ENCODE results near the gene RNF223. TPM values are rescaled to one million over a fixed set of nuclear protein-coding genes. Genes with fewer than 3 reads are reported as not detected.
"Not testable (repeated sequence)": the region's sequence is repeated elsewhere in the genome, so short reads cannot be mapped to it uniquely, and the experiment has no call there.

Gene RNF223
- total RNA-seq, 1 donor from 2014 or later = not detected

DNA sequence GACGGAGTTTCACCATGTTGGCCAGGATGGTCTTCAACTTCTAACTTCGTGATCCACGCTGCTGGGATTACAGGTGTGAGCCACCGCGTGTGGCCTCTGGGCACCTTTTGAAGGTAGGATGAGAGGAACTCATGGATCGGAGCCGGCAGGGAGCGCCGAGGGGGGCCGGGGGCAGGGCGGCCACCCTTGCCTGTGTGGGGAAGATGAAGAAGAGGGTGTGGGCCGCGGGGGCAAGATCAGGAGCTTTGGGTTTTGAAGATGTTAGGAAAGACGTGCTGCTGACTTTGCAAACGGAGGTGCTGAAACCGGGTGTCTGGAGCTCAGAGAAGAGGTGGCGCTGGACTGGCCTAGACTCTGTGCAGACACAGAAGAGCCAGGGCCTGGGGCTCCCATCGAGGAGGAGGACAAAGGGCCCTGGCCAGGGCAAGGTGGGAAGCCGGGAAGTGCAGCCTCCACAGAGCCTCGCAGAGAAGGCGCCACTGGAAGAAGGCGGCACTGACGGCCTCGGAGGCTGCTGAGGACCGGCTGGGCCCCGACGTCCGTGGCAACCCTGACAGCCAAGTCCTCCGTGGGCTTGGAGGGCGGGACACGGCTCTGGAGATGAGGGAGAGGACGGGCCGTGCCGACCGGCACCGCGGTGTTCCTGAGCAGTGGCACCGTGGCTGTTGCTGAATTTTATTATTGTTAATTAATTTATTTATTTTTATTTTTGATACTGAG, 13.7 kb downstream of the RNF223 start:
- Mint-ChIP-seq H3K4me1 (ENCODE audit: unreplicated experiment) (peaks cover 2% of the 10 kb centered on the region), H3K27me3 (ENCODE audit: unreplicated experiment) (peaks cover 12% of the 10 kb centered on the region), H3K27ac (ENCODE audit: unreplicated experiment) (no peak overlapping the region), H3K4me3 (ENCODE audit: unreplicated experiment) (no peak overlapping the region), H3K36me3 (ENCODE audit: low read depth, unreplicated experiment) (peaks cover 3% of the 10 kb centered on the region), H3K9me3 (ENCODE audit: unreplicated experiment) (no peaks in the 10 kb centered on the region)
- no peak for DNase-seq (ENCODE audit: low spot score)
- TF ChIP-seq CTCF (IDR thresholded peaks at IDR 0.05; ENCODE audit: unreplicated experiment) = no peak

- Mint-ChIP-seq H3K27me3 (ENCODE audit: unreplicated experiment) (peaks cover 13% of the 10 kb centered on the region), H3K27ac (ENCODE audit: unreplicated experiment) (no peak overlapping the region), H3K9me3 (ENCODE audit: unreplicated experiment) (no peaks in the 10 kb centered on the region), H3K36me3 (ENCODE audit: low read depth, unreplicated experiment) (peaks cover 3% of the 10 kb centered on the region), H3K4me1 (ENCODE audit: unreplicated experiment) (peaks cover 2% of the 10 kb centered on the region), H3K4me3 (ENCODE audit: unreplicated experiment) (no peak overlapping the region)
- TF ChIP-seq CTCF (IDR thresholded peaks at IDR 0.05; ENCODE audit: unreplicated experiment) = peak; percentile 42
- peak; percentile 72 for DNase-seq (ENCODE audit: low spot score)
Observed at GRCh38 chr1:1059494-1060280, 14.4 kb downstream of the RNF223 start.

GRCh38 chr1:1058921-1059493, 15.1 kb downstream of the RNF223 start:
- no peak overlapping the region for H3K4me3 Mint-ChIP-seq (ENCODE audit: unreplicated experiment)
- H3K27ac Mint-ChIP-seq (ENCODE audit: unreplicated experiment) = no peak overlapping the region
- H3K36me3 Mint-ChIP-seq (ENCODE audit: low read depth, unreplicated experiment) = peaks cover 3% of the 10 kb centered on the region
- H3K27me3 Mint-ChIP-seq (ENCODE audit: unreplicated experiment) = peaks cover 13% of the 10 kb centered on the region
- H3K9me3 Mint-ChIP-seq (ENCODE audit: unreplicated experiment) = no peaks in the 10 kb centered on the region
- TF ChIP-seq CTCF (IDR thresholded peaks at IDR 0.05; ENCODE audit: unreplicated experiment) = peak; percentile 78
- peaks cover 2% of the 10 kb centered on the region for H3K4me1 Mint-ChIP-seq (ENCODE audit: unreplicated experiment)
- DNase-seq (ENCODE audit: low spot score) = peak; percentile 58

- no peak for TF ChIP-seq CTCF (IDR thresholded peaks at IDR 0.05; ENCODE audit: unreplicated experiment)
- DNase-seq (ENCODE audit: low spot score) = no peak
- peaks cover 16% of the 10 kb centered on the region for H3K27me3 Mint-ChIP-seq (ENCODE audit: unreplicated experiment)
- peaks cover 2% of the 10 kb centered on the region for H3K4me1 Mint-ChIP-seq (ENCODE audit: unreplicated experiment)
- H3K27ac Mint-ChIP-seq (ENCODE audit: unreplicated experiment) = no peak overlapping the region
- H3K4me3 Mint-ChIP-seq (ENCODE audit: unreplicated experiment) = no peak overlapping the region
- no peaks in the 10 kb centered on the region for H3K9me3 Mint-ChIP-seq (ENCODE audit: unreplicated experiment)
- peaks cover 7% of the 10 kb centered on the region for H3K36me3 Mint-ChIP-seq (ENCODE audit: low read depth, unreplicated experiment)
Observed at GRCh38 chr1:1058088-1058905, 15.8 kb downstream of the RNF223 start.

- H3K4me3 Mint-ChIP-seq (ENCODE audit: unreplicated experiment); H3K27ac Mint-ChIP-seq (ENCODE audit: unreplicated experiment); H3K4me1 Mint-ChIP-seq (ENCODE audit: unreplicated experiment); H3K9me3 Mint-ChIP-seq (ENCODE audit: unreplicated experiment); DNase-seq (ENCODE audit: low spot score): not testable (repeated sequence)
- Mint-ChIP-seq H3K36me3 (ENCODE audit: low read depth, unreplicated experiment) (peaks cover 12% of the 10 kb centered on the region), H3K27me3 (ENCODE audit: unreplicated experiment) (peaks cover 20% of the 10 kb centered on the region)
Observed at GRCh38 chr1:1057769-1058087, 16.4 kb downstream of the RNF223 start.

Data from endothelial cell (in vitro differentiated cells).